ENCODE results near the gene FIGNL2.

FIGNL2 gene

GRCh38 chr12:51777973-51778372 lies 70.5 kb downstream of the FIGNL2 start:
- H3K4me3 ChIP-seq (ENCODE audit: low read length): no peak overlapping the region
- no peak for TF ChIP-seq ZNF274 (IDR thresholded peaks at IDR 0.05; ENCODE audit: low read depth, low read length)

GRCh38 chr12:51777457-51777856 lies 71.1 kb downstream of the FIGNL2 start:
- no peak for TF ChIP-seq ZNF274 (IDR thresholded peaks at IDR 0.05; ENCODE audit: low read depth, low read length)
- H3K4me3 ChIP-seq (ENCODE audit: low read length): no peak overlapping the region

GRCh38 chr12:51774933-51775332 lies 73.6 kb downstream of the FIGNL2 start:
- H3K4me3 ChIP-seq (ENCODE audit: low read length): no peak overlapping the region
- no peak for TF ChIP-seq ZNF274 (IDR thresholded peaks at IDR 0.05; ENCODE audit: low read depth, low read length)

- TF ChIP-seq ZNF274 (IDR thresholded peaks at IDR 0.05; ENCODE audit: low read depth, low read length): no peak
- no peak overlapping the region for H3K4me3 ChIP-seq (ENCODE audit: low read length)
Measured at GRCh38 chr12:51773145-51773869, 75.2 kb downstream of the FIGNL2 start.

GRCh38 chr12:51771008-51771407 lies 77.5 kb downstream of the FIGNL2 start:
- TF ChIP-seq ZNF274 (IDR thresholded peaks at IDR 0.05; ENCODE audit: low read depth, low read length): no peak
- no peak overlapping the region for H3K4me3 ChIP-seq (ENCODE audit: low read length)

Data from GM08714 (cell line).